SKM-1 (cell line): ENCODE data around the gene POTEH.
"Not testable (repeated sequence)": the region's sequence is repeated elsewhere in the genome, so short reads cannot be mapped to it uniquely, and the experiment has no call there.

ENCODE experiments used
- DNase-seq: peaks from one replicate; lab custom pipeline; 2025; ENCODE audit not compliant: unreplicated experiment; lab: John Stamatoyannopoulos, UW

Gene POTEH

GRCh38 chr22:15734411-15734810, 44.6 kb downstream of the POTEH start:
- not testable (repeated sequence) for DNase-seq

GRCh38 chr22:15738157-15738908, 48.5 kb downstream of the POTEH start:
- DNase-seq = not testable (repeated sequence)

- DNase-seq = not testable (repeated sequence)
Measured at GRCh38 chr22:15738909-15739391, 49.1 kb downstream of the POTEH start.

- DNase-seq = not testable (repeated sequence)
Measured at GRCh38 chr22:15747636-15748323, 58.0 kb downstream of the POTEH start.

- not testable (repeated sequence) for DNase-seq
Measured at GRCh38 chr22:15749181-15749970, 59.5 kb downstream of the POTEH start.

- DNase-seq = not testable (repeated sequence)
Measured at GRCh38 chr22:15759443-15760097, 69.7 kb downstream of the POTEH start.

- not testable (repeated sequence) for DNase-seq
Measured at GRCh38 chr22:15760388-15761150, 70.7 kb downstream of the POTEH start.

GRCh38 chr22:15761151-15761777, 71.4 kb downstream of the POTEH start:
- DNase-seq = not testable (repeated sequence)

GRCh38 chr22:15763559-15763958, 73.7 kb downstream of the POTEH start:
- not testable (repeated sequence) for DNase-seq
